Muscle layer of colon (tissue), 2 donors: ENCODE data around the gene SCN2B.
A peak's percentile ranks its signal among the peaks of the same experiment; 100 is the strongest.
"Not testable (repeated sequence)": the region's sequence is repeated elsewhere in the genome, so short reads cannot be mapped to it uniquely, and the experiment has no call there.

ENCODE experiments used
- H3K27ac ChIP-seq: one replicate; pipeline ENCODE4 v1.7.0; 2013; ENCODE audit warnings: low read depth, mild to moderate bottlenecking, low read length, moderate library complexity
- H3K27me3 ChIP-seq, 2 donors: one replicate each; pipeline ENCODE4 v1.7.0; 2013; ENCODE audit warnings: low read length in 2 of 2, mild to moderate bottlenecking in 2 of 2; ENCODE audit not compliant: insufficient read depth in 2 of 2, control insufficient read depth in 1 of 2
- H3K36me3 ChIP-seq: one replicate; pipeline ENCODE4 v1.7.0; 2013; ENCODE audit warnings: mild to moderate bottlenecking, low read length; ENCODE audit not compliant: insufficient read depth
- H3K4me1 ChIP-seq: one replicate; pipeline ENCODE4 v1.7.0; 2013; ENCODE audit warnings: mild to moderate bottlenecking, low read length; ENCODE audit not compliant: insufficient read depth
- H3K4me3 ChIP-seq, 2 donors: one replicate each; pipeline ENCODE4 v1.7.0; 2013; ENCODE audit warnings: low read length in 2 of 2, low read depth in 1 of 2, mild to moderate bottlenecking in 1 of 2, moderate library complexity in 1 of 2
- H3K9ac ChIP-seq: one replicate; pipeline ENCODE4 v1.7.0; 2013; ENCODE audit warnings: low read length
- H3K9me3 ChIP-seq: one replicate; pipeline ENCODE4 v1.7.0; 2013; ENCODE audit warnings: mild to moderate bottlenecking, low read length
- donor health status: abdominal sarcoma.
- donor health status: Adenocarcinoma of cecum.

The SCN2B gene

DNA sequence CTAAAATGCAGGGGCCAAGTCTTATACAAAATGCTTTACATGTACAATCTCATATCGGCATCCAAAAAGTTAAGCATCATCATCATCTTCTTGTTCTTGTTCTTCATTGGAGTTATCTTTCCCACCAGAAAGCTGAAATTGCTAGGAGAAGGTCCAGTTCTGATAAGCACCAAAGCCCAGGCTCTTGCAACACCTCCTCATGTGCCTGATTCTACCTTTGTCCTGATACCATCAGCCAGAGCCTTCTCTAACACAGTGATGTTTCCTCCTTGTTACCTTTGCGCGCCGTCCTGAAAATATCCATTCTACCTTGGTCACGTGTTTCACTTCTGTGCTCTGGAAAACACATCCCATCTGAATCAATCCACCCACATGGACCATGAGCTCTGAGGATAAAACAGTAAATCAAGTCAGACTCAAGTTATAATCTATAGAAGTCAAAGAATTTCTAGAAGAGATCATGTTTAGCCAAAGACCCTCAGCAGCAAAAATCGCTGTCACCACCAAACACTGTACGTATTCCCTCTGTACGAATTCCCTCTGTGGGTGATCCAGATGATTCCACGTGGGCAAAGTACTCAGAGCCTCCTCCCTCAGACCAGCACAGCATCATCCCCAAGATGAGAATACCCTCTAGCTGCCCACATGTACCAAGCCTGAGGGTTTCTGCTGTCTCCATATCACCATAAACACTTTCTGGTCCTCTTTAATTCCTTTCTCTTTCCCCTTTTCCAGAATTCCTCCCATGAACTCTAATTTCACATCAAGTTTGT lies 29.4 kb upstream of the SCN2B start:
- Histone ChIP-seq H3K27ac (no peak overlapping the region), H3K9ac (no peak overlapping the region), H3K4me3 (no peak overlapping the region), H3K36me3 (no peaks in the 10 kb centered on the region), H3K9me3 (no peaks in the 10 kb centered on the region), H3K27me3 (no peaks in the 10 kb centered on the region), H3K4me1 (no peaks in the 10 kb centered on the region)

DNA sequence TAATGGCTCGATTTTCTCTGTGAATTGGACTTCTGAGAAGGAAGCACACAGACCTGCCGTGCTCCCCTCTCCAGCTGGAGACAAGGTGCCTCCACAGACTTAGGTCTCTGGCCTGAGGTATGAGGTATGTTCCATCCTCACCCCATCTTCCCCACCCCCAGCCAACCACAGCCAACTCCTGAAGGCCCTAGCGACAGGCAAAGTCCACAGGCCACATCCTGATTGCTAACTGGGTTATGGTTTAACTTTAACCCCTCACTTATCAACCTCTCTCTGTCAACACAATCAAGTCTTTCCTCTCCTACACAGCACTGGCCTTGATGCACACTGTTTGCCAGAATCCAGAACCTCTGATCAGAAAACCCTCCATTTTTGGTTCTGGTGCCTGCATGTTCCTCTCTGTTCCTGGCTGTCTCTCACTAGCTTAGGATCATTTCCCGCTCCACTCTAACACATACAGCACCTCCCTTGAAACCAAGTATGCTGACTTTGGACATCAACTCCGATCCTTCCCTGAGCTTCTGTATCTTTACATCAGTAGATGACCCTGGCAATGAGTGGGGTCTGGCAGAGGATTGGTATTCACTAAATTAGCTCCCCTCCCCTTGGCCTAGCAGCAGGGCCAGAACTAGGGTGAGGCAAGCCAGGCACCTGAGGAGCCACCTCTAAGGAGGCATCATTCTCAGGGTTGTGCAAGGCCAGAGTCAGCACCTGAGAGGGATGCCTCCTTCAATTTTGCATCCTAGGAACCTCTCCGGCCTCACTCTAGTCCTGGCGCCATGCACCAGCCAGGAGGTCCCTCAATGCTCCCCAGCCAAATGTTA lies 26.4 kb upstream of the SCN2B start:
- no peak overlapping the region for H3K27ac ChIP-seq
- H3K4me3 ChIP-seq: no peak overlapping the region
- no peaks in the 10 kb centered on the region for H3K4me1 ChIP-seq
- no peaks in the 10 kb centered on the region for H3K27me3 ChIP-seq
- H3K9me3 ChIP-seq: no peaks in the 10 kb centered on the region
- H3K36me3 ChIP-seq: no peaks in the 10 kb centered on the region
- H3K9ac ChIP-seq: no peak overlapping the region

DNA sequence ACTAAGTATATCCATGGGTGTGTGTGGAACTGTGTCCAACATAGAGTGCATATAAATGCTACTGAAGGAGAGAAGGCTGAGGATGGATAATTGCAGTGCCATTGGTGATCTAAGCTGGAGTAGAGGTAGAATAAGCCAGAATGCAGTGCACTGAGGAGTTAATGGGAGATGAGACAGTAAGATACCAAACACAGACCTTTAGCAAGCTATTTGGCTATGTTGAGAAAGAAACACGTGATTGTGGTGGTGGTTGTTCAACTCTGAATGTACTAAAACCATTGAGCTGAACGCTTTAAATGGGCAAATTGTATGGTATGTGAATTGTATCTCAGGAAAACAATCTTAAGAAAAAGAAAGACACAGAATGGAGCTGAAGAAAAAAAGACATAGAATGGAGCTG lies 25.5 kb upstream of the SCN2B start:
- Histone ChIP-seq H3K9me3 (no peaks in the 10 kb centered on the region), H3K4me1 (no peaks in the 10 kb centered on the region), H3K36me3 (no peaks in the 10 kb centered on the region), H3K4me3 (no peak overlapping the region), H3K27ac (no peak overlapping the region), H3K27me3 (no peaks in the 10 kb centered on the region), H3K9ac (no peak overlapping the region)

DNA sequence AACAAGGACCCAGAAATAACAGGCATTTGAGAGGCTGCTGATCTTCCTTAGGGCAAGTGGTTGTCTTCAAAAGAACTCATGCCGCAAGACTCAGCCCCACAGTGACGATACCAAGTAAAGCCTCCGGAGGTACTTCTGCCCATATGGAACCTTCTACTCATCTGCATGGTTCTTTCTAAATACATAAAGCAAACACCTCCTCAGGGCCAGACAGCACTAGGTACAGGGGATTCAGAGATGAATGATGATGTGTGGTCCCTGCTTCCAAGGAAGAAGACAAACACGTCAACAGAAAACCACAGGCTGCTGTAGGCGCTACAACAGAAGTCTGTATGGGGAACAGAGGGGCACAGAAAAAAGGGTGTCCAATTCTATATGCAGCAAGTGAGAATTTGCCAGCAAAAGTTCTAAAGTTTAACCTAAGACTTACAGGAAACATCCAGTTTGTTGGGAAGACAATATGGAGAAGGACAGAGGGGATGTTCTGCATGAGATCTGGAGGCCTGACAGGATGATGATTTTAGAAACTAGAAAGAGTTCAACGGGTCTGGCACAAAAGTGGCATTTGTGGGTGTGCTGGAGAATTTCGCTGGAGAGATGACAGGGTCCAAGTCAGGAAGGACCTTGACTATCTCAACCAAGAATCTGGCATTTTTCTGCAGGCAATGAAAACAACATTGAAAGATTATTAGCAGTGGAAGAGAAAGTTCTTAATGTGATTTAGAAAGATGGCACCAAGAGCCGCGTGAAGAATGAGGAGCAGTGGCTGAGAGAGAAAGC lies 24.7 kb upstream of the SCN2B start:
- Histone ChIP-seq H3K27me3 (no peaks in the 10 kb centered on the region), H3K36me3 (no peaks in the 10 kb centered on the region), H3K4me3 (no peak overlapping the region), H3K27ac (no peak overlapping the region), H3K4me1 (no peaks in the 10 kb centered on the region), H3K9ac (no peak overlapping the region), H3K9me3 (no peaks in the 10 kb centered on the region)

DNA sequence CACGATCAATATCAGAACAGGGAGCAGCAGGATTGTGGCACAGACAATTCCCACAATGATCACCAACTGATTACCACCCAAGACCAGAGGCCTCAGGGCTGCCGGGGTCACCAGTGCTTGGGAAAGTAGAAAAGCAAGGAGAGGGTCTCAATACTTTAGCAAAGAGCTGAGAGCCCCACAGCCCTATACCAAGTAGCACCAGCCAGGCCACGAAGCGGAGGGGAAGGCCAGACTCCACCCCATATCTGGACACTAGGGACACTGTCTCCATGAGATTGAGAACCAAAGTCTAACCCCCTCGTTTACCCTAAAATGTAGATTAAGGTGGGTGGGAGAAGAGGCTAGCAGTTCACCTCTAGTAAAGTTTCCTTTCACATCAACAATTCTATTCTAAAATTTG lies 24.1 kb upstream of the SCN2B start:
- H3K4me1 ChIP-seq: peaks cover 2% of the 10 kb centered on the region
- no peaks in the 10 kb centered on the region for H3K36me3 ChIP-seq
- no peak overlapping the region for H3K4me3 ChIP-seq
- no peak overlapping the region for H3K27ac ChIP-seq
- no peaks in the 10 kb centered on the region for H3K27me3 ChIP-seq
- H3K9me3 ChIP-seq: no peaks in the 10 kb centered on the region
- H3K9ac ChIP-seq: no peak overlapping the region

DNA sequence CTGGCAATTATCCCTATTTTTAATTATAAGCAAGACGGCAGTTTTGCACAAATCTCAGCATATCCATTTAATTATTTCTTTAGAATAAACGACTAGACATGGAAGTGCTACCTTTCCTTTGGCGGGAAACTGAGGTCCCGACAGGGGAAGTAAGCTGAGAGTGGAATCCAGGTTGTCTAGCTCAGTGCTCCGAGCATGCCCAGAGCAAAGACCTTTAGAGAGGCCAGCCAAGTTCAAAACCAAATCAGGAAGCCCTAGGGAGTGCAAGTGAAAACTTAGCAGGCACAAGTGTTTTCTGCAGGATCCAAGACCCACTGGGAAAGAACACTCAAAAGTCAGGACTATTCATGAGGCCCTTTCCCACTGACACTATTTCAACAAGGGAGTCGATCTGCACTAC lies 22.7 kb upstream of the SCN2B start:
- H3K27me3 ChIP-seq: no peaks in the 10 kb centered on the region
- no peak overlapping the region for H3K9ac ChIP-seq
- no peak overlapping the region for H3K4me3 ChIP-seq
- no peaks in the 10 kb centered on the region for H3K36me3 ChIP-seq
- no peak overlapping the region for H3K27ac ChIP-seq
- H3K9me3 ChIP-seq: no peaks in the 10 kb centered on the region
- H3K4me1 ChIP-seq: peaks cover 15% of the 10 kb centered on the region

DNA sequence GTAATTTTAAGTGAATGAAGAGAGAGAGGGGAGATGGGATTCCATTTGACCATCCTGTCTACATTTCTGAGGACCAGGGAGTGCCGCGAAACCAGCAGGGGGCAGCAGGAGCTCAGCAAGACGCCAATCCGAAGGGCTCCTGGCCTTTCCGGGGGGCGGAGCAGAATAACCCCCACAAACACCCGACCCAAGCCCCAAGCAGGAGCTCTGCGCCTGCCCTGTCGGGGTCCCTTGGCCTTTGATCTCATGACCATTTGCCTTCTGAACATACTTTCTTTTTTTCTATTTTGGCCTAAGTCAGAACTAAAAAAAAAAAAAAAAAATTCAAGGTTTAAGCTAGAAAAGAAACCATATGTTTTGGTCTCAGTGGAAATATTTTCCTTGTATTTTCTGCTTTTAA lies 21.9 kb upstream of the SCN2B start:
- H3K9me3 ChIP-seq: no peaks in the 10 kb centered on the region
- H3K9ac ChIP-seq: no peak overlapping the region
- no peaks in the 10 kb centered on the region for H3K27me3 ChIP-seq
- peaks cover 15% of the 10 kb centered on the region for H3K4me1 ChIP-seq
- no peak overlapping the region for H3K27ac ChIP-seq
- H3K36me3 ChIP-seq: no peaks in the 10 kb centered on the region
- no peak overlapping the region for H3K4me3 ChIP-seq

DNA sequence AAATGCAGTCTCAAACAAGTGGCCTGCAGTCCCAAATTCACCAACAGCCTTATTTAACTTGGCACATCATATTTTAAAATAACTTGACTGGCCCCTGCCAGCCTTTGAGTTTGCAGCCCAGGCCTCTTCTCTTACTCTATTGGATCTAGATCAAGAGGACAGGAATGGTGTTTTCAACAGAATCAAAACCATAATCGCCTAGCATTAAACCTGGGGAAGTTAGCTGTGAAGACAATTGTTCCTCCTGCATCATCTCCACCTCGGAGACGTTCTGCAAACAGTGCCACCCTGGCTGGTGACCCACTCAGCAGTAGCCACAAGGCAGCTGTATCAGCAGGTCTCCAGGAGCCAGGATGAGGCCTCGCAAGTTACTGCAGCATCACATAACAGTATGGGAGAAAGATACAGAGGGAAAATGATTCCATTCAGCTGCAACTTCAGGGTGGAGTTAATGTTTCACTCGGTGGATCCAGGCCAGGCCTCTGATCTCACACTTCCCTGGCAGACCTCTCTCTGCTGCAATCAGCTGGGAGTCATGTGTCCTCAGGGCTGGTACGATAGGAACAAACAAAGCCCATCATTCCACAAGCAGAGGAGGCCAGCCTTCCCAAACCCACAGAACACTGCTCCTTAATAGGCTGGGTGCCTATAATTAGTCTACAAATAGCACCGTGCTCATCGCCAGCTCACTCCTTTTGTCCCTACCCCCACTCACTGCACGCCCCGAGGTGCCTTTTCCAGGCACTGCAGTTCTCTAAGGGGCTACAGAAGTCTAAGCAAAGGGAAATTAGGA lies 18.6 kb upstream of the SCN2B start:
- H3K9me3 ChIP-seq: no peaks in the 10 kb centered on the region
- peak overlapping the region; percentile 5 for H3K27ac ChIP-seq
- H3K9ac ChIP-seq: no peak overlapping the region
- peaks cover 15% of the 10 kb centered on the region for H3K4me1 ChIP-seq
- no peak overlapping the region for H3K4me3 ChIP-seq
- no peaks in the 10 kb centered on the region for H3K36me3 ChIP-seq
- H3K27me3 ChIP-seq: no peaks in the 10 kb centered on the region

DNA sequence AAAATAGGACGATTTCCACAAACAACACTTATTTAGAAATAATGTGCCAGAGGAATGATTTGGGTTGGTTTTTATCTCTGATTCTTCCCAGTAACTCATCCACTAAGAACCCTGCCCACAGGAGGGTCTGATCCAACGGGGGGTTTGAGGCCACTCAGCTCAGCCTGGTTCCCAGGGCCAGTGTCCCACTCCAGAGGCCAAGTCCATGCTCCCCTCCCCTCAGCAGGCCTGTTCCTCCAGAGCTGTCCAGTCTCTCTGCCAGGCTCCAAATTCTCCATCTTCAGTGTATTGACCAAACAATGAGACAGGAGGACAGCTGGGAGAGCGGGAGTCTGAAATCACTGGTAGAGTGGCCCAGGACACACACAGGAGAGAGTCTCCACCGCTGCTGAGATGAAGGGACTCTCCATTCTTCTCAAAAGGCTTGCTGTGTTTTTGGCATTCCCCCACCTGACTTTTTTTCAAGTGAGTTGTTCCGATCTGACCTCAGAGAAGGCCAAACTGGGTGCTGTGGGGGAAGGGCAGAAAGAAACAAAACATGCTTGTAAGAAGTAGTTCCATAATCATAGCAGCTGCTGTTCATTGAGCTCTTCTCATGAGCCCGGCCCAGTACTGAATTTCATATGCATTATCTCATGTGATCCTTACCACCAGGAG lies 17.6 kb upstream of the SCN2B start:
- Histone ChIP-seq H3K4me1 (peaks cover 15% of the 10 kb centered on the region), H3K9me3 (no peaks in the 10 kb centered on the region), H3K27ac (no peak overlapping the region), H3K36me3 (no peaks in the 10 kb centered on the region), H3K27me3 (no peaks in the 10 kb centered on the region), H3K4me3 (no peak overlapping the region), H3K9ac (no peak overlapping the region)

DNA sequence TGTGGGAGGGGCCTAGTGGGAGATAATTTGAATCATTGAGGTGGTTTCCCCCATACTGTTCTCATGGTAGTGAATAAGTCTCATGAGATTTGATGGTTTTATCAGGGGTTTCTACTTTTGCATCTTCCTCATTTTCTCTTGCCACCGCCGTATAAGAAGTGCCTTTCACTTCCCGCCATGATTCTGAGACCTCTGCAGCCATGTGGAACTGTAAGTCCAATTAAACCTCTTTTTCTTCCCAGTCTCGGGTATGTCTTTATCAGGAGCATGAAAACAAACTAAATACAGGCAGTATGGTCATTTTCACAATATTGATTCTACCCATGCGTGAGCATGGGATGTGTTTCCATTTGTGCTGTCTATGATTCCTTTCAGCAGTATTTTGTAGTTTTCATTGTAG lies 16.4 kb upstream of the SCN2B start:
- not testable (repeated sequence) for H3K27me3 ChIP-seq, H3K36me3 ChIP-seq, H3K27ac ChIP-seq, H3K4me3 ChIP-seq, H3K9ac ChIP-seq, H3K9me3 ChIP-seq
- H3K4me1 ChIP-seq: peaks cover 15% of the 10 kb centered on the region
